Measurements from ENCODE around the gene ACSS3. TPM values are rescaled to one million over a fixed set of nuclear protein-coding genes. Genes with fewer than 3 reads are reported as not detected.

ACSS3 gene
- total and polyA plus RNA-seq, 2 donors (not counting 3 experiments of a cell fraction or from before 2014, with no cell fraction given) = 0.12 to 0.86 TPM

DNA sequence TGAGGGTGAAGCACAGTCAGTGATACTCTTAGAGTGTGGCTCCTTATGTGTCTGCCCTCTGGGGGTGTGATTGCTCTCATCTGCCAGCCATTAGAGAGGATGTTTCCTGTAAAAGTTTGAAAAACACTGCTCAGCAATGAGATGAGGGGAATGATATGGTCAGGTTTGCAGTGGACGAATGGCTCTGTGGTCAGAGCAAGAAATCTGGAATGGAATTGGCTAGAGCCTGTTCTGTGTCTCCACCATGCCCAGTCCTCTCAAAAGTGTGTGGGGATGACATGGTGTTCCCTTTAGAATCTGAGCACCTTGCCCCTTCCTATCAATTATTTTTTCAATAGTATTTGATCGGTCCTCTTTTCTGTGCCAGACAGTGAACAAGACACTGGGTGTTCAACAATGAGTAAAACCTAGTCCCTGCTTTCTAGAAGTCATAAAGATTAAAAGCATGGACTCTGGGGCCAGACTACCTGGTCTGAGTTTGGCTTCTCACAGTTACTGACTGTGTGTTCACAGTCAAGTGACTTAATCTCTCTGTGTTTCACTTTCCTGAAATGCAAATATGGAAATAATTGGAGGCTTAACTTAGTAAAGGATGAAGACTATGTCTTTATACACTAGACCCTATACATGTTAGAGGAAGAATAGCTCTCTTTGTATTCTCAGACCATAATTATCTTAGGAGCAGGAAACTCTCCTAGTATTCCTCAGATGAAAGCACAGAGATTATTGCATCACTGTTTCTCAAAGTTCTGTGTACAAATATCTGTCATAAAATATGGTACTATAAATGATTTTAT is 1.6 kb downstream of the ACSS3 start:
- Histone ChIP-seq H3K27ac (ENCODE audit: insufficient read depth, low read depth, low read length) (no peak overlapping the region), H2AFZ (ENCODE audit: low read depth, low read length) (no peak overlapping the region), H4K20me1 (replicated peaks; ENCODE audit: control insufficient read depth, extremely low read depth, insufficient read depth, low read length) (no peaks in the 10 kb centered on the region), H3K4me2 (ENCODE audit: insufficient read depth, low read length) (no peak overlapping the region), H3K36me3 (ENCODE audit: control insufficient read depth in 2 of 2, extremely low read depth in 1 of 2, insufficient read depth in 2 of 2, low read length in 2 of 2) (no peaks in the 10 kb centered on the region), H3K4me1 (ENCODE audit: control insufficient read depth, extremely low read depth, insufficient read depth, low read length) (peaks cover 15% of the 10 kb centered on the region), H3K4me3 (replicated peaks in 1 of 3; ENCODE audit: insufficient read depth in 1 of 3, low read depth in 1 of 3, low read length in 3 of 3) (no peak overlapping the region), H3K9ac (replicated peaks; ENCODE audit: extremely low read depth, insufficient read depth, low read length) (no peak overlapping the region), H3K79me2 (ENCODE audit: control insufficient read depth, insufficient read depth, low read length) (no peaks in the 10 kb centered on the region), H3K27me3 (ENCODE audit: control insufficient read depth in 2 of 2, insufficient read depth in 2 of 2, low read length in 2 of 2) (peaks cover 2 to 6% of the 10 kb centered on the region in 2 experiments), H3K9me3 (replicated peaks; ENCODE audit: control insufficient read depth, insufficient read depth, low read length) (no peaks in the 10 kb centered on the region), H3K9me1 (replicated peaks; ENCODE audit: control insufficient read depth, extremely low read depth, insufficient read depth, low read length) (no peaks in the 10 kb centered on the region)
- no peak for DNase-seq (ENCODE audit: low read depth, low spot score)
- no peak for TF ChIP-seq POLR2AphosphoS5 (IDR thresholded peaks at IDR 0.05; ENCODE audit: insufficient read depth, low read depth, low read length)
- no peak for TF ChIP-seq POLR2A (IDR thresholded peaks at IDR 0.05; ENCODE audit: low read depth, low read length)
- TF ChIP-seq, protein P1, sequence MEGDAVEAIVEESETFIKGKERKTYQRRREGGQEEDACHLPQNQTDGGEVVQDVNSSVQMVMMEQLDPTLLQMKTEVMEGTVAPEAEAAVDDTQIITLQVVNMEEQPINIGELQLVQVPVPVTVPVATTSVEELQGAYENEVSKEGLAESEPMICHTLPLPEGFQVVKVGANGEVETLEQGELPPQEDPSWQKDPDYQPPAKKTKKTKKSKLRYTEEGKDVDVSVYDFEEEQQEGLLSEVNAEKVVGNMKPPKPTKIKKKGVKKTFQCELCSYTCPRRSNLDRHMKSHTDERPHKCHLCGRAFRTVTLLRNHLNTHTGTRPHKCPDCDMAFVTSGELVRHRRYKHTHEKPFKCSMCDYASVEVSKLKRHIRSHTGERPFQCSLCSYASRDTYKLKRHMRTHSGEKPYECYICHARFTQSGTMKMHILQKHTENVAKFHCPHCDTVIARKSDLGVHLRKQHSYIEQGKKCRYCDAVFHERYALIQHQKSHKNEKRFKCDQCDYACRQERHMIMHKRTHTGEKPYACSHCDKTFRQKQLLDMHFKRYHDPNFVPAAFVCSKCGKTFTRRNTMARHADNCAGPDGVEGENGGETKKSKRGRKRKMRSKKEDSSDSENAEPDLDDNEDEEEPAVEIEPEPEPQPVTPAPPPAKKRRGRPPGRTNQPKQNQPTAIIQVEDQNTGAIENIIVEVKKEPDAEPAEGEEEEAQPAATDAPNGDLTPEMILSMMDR (IDR thresholded peaks at IDR 0.05; ENCODE audit: extremely low read depth in 1 of 2, insufficient read depth in 1 of 2, low read depth in 1 of 2, low read length in 2 of 2) = no peak
- TF ChIP-seq MYC (IDR thresholded peaks at IDR 0.05; ENCODE audit: low read depth, low read length) = no peak
- ChIA-PET CTCF (interaction anchor here (0.9 kb wide), 1 partner anchor 242 kb away, joined by 3 read pairs; no protein-coding TSS in a partner anchor), POLR2A (no interaction called here)
- intact Hi-C loops (cut with micrococcal nuclease) = loop anchor here (5.0 kb wide), 2 partner anchors 133 to 142 kb away; partner anchors contain the start of gene LIN7A
- BruUV-seq (replicated peaks) = no TSS peak
- no peak for FAIRE-seq
- dilution Hi-C loops (cut with MboI; ENCODE audit: extremely low pct_ligation_motif_present, low sequenced_read_pairs) = no loop called here

- FAIRE-seq (no peak), DNase-seq (ENCODE audit: low read depth, low spot score) (no peak)
- H3K4me3 ChIP-seq (replicated peaks in 1 of 3; ENCODE audit: insufficient read depth in 1 of 3, low read depth in 1 of 3, low read length in 3 of 3) = no peak overlapping the region
- ChIA-PET CTCF (no interaction called here), POLR2A (no interaction called here)
- no peaks in the 10 kb centered on the region for H3K9me3 ChIP-seq (replicated peaks; ENCODE audit: control insufficient read depth, insufficient read depth, low read length)
- dilution Hi-C loops (cut with MboI; ENCODE audit: extremely low pct_ligation_motif_present, low sequenced_read_pairs) = no loop called here
- H3K4me1 ChIP-seq (ENCODE audit: control insufficient read depth, extremely low read depth, insufficient read depth, low read length) = peaks cover 15% of the 10 kb centered on the region
- H4K20me1 ChIP-seq (replicated peaks; ENCODE audit: control insufficient read depth, extremely low read depth, insufficient read depth, low read length) = no peaks in the 10 kb centered on the region
- BruUV-seq (replicated peaks) = no TSS peak
- peaks cover 2 to 6% of the 10 kb centered on the region in 2 experiments for H3K27me3 ChIP-seq (ENCODE audit: control insufficient read depth in 2 of 2, insufficient read depth in 2 of 2, low read length in 2 of 2)
- intact Hi-C loops (cut with micrococcal nuclease) = no loop called here
- no peak overlapping the region for H3K27ac ChIP-seq (ENCODE audit: insufficient read depth, low read depth, low read length)
- H3K36me3 ChIP-seq (ENCODE audit: control insufficient read depth in 2 of 2, extremely low read depth in 1 of 2, insufficient read depth in 2 of 2, low read length in 2 of 2) = no peaks in the 10 kb centered on the region
- TF ChIP-seq, protein P1 (IDR thresholded peaks at IDR 0.05; ENCODE audit: extremely low read depth in 1 of 2, insufficient read depth in 1 of 2, low read depth in 1 of 2, low read length in 2 of 2) = no peak
- TF ChIP-seq MYC (IDR thresholded peaks at IDR 0.05; ENCODE audit: low read depth, low read length) (no peak), POLR2AphosphoS5 (IDR thresholded peaks at IDR 0.05; ENCODE audit: insufficient read depth, low read depth, low read length) (no peak), POLR2A (IDR thresholded peaks at IDR 0.05; ENCODE audit: low read depth, low read length) (no peak)
- H3K9ac ChIP-seq (replicated peaks; ENCODE audit: extremely low read depth, insufficient read depth, low read length) = no peak overlapping the region
- no peak overlapping the region for H3K4me2 ChIP-seq (ENCODE audit: insufficient read depth, low read length)
- H2AFZ ChIP-seq (ENCODE audit: low read depth, low read length) = no peak overlapping the region
- no peaks in the 10 kb centered on the region for H3K79me2 ChIP-seq (ENCODE audit: control insufficient read depth, insufficient read depth, low read length)
- H3K9me1 ChIP-seq (replicated peaks; ENCODE audit: control insufficient read depth, extremely low read depth, insufficient read depth, low read length) = no peaks in the 10 kb centered on the region
Observed at GRCh38 chr12:81080431-81080983, 2.6 kb downstream of the ACSS3 start.

All from endothelial cell of umbilical vein (primary cell).